HL-60/S4 treated with phorbol 12-myristate 13-acetate at 8.2 ng/mL for 4 days and 3 days (cell line): Measurements from ENCODE around the gene REPS1.

ENCODE experiments used
- in situ Hi-C: fragments of 300-500 bp; cut with MboI; formaldehyde crosslinking; loops from 2 replicates; pipeline ENCODE4 v1.15.0; 2022; ENCODE audit warnings: low sequenced_read_pairs

REPS1 gene

DNA sequence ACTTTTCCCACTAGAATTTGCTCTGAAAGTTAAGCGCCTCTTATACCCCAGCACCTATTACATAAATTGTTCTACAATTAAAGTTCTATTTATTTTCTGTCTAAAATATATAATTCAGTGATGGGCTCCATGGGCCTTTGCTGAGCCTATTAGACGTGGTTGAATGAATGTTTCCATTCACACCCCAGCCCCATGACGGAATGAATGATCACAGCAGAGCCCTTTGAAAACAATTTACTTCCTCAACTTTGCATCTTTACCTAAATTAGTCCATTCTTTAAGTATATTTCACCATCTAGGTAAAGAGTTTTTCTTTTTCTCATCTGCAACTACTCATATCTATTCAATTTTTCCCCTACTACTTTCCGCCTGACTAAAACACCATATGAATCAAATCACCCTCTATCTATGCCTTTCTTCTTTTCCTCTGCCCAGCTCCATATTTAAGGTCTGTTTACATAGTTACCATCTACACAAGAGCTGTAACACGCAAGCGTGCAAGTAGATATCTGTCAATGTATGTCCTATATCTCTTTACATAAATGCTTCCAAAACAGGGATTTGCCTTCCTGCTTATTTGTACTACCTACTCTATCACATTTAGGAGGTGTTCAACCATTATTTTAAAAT, 122.5 kb downstream of the REPS1 start:
- in situ Hi-C loops, result no loop called here

DNA sequence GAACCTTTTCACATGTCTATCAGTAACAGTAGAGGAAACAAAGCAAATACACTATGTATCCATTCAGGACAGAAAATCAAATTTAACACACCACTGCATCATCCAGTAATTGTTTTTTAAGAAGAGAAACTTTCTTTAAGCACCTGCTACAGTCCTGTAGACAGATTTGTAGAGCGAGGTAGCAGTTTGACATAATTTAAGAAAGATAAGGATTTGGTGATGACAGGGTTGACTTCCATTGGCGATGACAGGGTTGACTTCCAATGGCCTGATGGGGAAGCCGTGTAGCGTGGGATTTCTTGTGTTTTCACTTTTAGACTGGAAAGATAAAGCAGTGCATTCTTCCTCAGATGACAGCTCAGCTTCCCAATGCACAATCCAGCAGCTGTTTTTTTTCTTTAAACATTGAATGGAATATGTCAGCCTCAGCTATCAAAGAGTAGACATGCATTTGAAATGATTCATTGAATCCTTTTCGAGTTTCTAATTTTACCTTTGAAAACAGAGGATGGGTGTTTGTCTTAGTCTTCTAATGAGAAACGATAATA, 123.6 kb downstream of the REPS1 start:
- in situ Hi-C loops, result no loop called here

DNA sequence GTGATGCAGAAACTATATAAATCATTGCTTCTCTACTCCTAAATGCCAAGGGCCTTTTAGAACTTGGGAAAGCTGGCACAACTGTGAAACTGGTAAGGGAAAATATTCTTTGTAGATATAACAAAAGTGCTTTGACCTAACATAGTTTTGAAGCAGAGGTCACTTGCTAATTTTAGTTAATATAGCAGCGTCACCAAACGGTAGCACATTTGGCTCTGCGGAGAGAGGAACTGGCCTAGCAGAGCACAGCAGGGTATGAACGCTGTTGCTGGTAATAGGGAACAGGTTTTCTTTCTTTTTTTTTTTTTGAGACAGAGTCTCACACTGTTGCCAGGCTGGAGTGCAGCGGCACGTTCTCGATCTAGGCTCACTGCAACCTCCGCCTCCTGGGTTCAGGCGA, 124.7 kb downstream of the REPS1 start:
- in situ Hi-C loops, result no loop called here

DNA sequence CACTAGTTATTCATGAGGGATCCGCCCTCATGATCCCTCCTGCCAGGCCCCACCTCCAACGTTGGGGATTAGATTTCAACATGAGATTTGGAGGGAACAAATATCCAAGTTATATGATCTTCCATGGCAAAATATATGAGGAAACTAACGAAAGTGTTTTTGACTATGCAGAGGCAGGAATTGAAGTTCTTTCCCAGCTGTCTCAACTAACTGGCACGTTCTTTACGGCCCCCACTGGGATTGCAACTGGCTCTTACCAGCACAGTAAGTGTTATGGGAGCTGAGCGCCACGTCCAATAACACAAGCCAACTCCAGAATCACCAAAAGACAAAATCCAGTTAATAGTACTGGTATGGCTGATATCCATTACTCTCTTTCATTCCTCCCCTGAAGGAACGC, 125.6 kb downstream of the REPS1 start:
- in situ Hi-C loops, result no loop called here

DNA sequence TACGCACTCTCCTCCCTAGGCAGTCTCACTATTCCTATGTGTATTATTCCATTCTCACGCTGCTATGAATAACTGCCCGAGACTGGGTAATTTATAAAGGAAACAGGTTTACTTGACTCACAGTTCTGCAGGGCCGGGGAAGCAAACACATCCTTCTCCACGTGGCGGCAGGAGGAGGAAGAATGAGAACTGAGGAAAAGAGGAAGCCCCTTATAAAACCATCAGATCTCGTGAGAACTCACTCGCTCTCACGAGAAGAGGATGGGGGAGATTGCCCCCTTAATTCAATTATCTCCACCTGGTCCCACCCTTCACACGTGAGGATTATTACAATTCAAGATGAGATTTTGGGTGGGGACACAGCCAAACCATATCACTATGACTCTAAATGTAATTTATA, 130.3 kb downstream of the REPS1 start:
- in situ Hi-C loops, result no loop called here

DNA sequence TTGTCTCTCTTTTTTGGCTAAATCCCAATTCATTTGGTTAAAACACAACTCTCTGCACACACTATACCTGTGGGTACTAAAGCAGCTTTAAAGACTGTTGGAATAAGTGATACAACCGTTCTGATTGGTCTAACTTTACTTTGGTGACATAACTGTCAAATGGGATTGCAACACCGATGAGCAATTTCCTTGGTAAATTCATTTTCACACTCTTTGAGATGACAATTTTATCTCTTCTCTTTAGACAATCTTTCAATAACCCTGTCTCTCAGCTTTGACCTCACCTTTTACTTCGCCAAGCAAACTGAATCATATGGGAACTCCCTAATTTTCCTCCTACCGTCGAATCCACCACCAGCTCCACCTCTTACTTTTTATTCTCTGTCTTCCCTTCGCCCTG, 131.4 kb downstream of the REPS1 start:
- in situ Hi-C loops, result no loop called here
